AG09309 (cell line): ENCODE data around the gene ALG12.

ENCODE experiments used
- DNase-seq: peaks from one replicate; pipeline ENCODE4 v3.0.0-alpha.2; 2010; ENCODE audit warnings: low read depth
- H3K4me3 ChIP-seq: 2 replicates; pipeline ENCODE4 v1.5.1; 2011; ENCODE audit warnings: mild to moderate bottlenecking, low read depth, low read length, moderate library complexity; ENCODE audit not compliant: control insufficient read depth
- CTCF ChIP-seq: IDR thresholded peaks from 2 replicates; pipeline ENCODE4 v1.5.1; 2011; ENCODE audit warnings: mild to moderate bottlenecking, low read depth, low read length, inconsistent platforms; ENCODE audit not compliant: insufficient read depth, control insufficient read depth; ENCODE audit errors: missing control alignments

Gene ALG12

GRCh38 chr22:49956914-49957825 lies 38.9 kb upstream of the ALG12 start:
- no peak for TF ChIP-seq CTCF
- DNase-seq: no peak
- H3K4me3 ChIP-seq: no peak overlapping the region

- no peak overlapping the region for H3K4me3 ChIP-seq
- no peak for TF ChIP-seq CTCF
- no peak for DNase-seq
Measured at GRCh38 chr22:49956418-49956770, 38.2 kb upstream of the ALG12 start.

- TF ChIP-seq CTCF: no peak
- DNase-seq: no peak
- H3K4me3 ChIP-seq: no peak overlapping the region
Measured at GRCh38 chr22:49955581-49956417, 37.6 kb upstream of the ALG12 start.

- no peak for DNase-seq
- no peak for TF ChIP-seq CTCF
- H3K4me3 ChIP-seq: no peak overlapping the region
Measured at GRCh38 chr22:49954991-49955580, 36.8 kb upstream of the ALG12 start.

- no peak for TF ChIP-seq CTCF
- DNase-seq: no peak
- no peak overlapping the region for H3K4me3 ChIP-seq
Measured at GRCh38 chr22:49954354-49954753, 36.1 kb upstream of the ALG12 start.

- no peak for TF ChIP-seq CTCF
- H3K4me3 ChIP-seq: no peak overlapping the region
- DNase-seq: no peak
Measured at GRCh38 chr22:49953680-49954344, 35.6 kb upstream of the ALG12 start.
